GM18858 (cell line): ENCODE measurements around the gene TXNRD1.
"Not testable (repeated sequence)": the region's sequence is repeated elsewhere in the genome, so short reads cannot be mapped to it uniquely, and the experiment has no call there.

Source experiments
- ATAC-seq: cut with Tn5 transposase; IDR thresholded peaks from one replicate; pipeline ENCODE4 v1.9.1; 2021; ENCODE audit not compliant: unreplicated experiment

The TXNRD1 gene

GRCh38 chr12:104234926-104235499, 19.4 kb downstream of the TXNRD1 start:
- ATAC-seq: no peak

- no peak for ATAC-seq
Observed at GRCh38 chr12:104237930-104238329, 22.4 kb downstream of the TXNRD1 start.

- no peak for ATAC-seq
Observed at GRCh38 chr12:104242546-104243206, 27.1 kb downstream of the TXNRD1 start.

GRCh38 chr12:104243551-104243950, 28.0 kb downstream of the TXNRD1 start:
- no peak for ATAC-seq

- no peak for ATAC-seq
Observed at GRCh38 chr12:104243971-104244370, 28.4 kb downstream of the TXNRD1 start.

GRCh38 chr12:104247698-104248097, 32.1 kb downstream of the TXNRD1 start:
- ATAC-seq: no peak

- no peak for ATAC-seq
Observed at GRCh38 chr12:104248444-104248843, 32.9 kb downstream of the TXNRD1 start.

- ATAC-seq: no peak
Observed at GRCh38 chr12:104249017-104249416, 33.4 kb downstream of the TXNRD1 start.

- ATAC-seq: no peak
Observed at GRCh38 chr12:104249898-104250297, 34.3 kb downstream of the TXNRD1 start.

GRCh38 chr12:104250366-104251125, 35.0 kb downstream of the TXNRD1 start:
- no peak for ATAC-seq

- no peak for ATAC-seq
Observed at GRCh38 chr12:104257913-104258472, 42.4 kb downstream of the TXNRD1 start.

GRCh38 chr12:104258476-104259067, 43.0 kb downstream of the TXNRD1 start:
- ATAC-seq: no peak

GRCh38 chr12:104263026-104263425, 47.4 kb downstream of the TXNRD1 start:
- ATAC-seq: no peak

- ATAC-seq: no peak
Observed at GRCh38 chr12:104263580-104264358, 48.2 kb downstream of the TXNRD1 start.

GRCh38 chr12:104265436-104265835, 49.9 kb downstream of the TXNRD1 start:
- not testable (repeated sequence) for ATAC-seq

GRCh38 chr12:104272938-104273337, 57.4 kb downstream of the TXNRD1 start:
- no peak for ATAC-seq

- ATAC-seq: no peak
Observed at GRCh38 chr12:104273503-104273902, 57.9 kb downstream of the TXNRD1 start.

GRCh38 chr12:104274811-104275210, 59.2 kb downstream of the TXNRD1 start:
- no peak for ATAC-seq

GRCh38 chr12:104275689-104276088, 60.1 kb downstream of the TXNRD1 start:
- no peak for ATAC-seq

GRCh38 chr12:104276273-104277131, 60.9 kb downstream of the TXNRD1 start:
- ATAC-seq: peak; percentile 57
